Activated B cell treated with CpG ODN at 0.5 μM for 24 hours (primary cell): ENCODE results near the gene LINGO3. TPM values are rescaled to one million over a fixed set of nuclear protein-coding genes. Genes with fewer than 3 reads are reported as not detected.

ENCODE experiments used
- ATAC-seq: fragments of 200-7000 bp; cut with Tn5 transposase; one replicate; pipeline ENCODE4 v1.10.0; 2021; ENCODE audit warnings: low read depth, mild to moderate bottlenecking, moderate library complexity
- CTCF ChIA-PET: fragments of 350-600 bp; sonication (Branson Sonifier 250); formaldehyde crosslinking; loops from one replicate; lab custom pipeline; 2021; ENCODE audit warnings: antibody characterized with exemption; lab: Charles Lee
- POLR2A ChIA-PET: fragments of 350-600 bp; sonication (Branson Sonifier 250); formaldehyde crosslinking; loops from one replicate; lab custom pipeline; 2021; ENCODE audit warnings: antibody characterized with exemption; lab: Charles Lee
- DNase-seq: peaks from one replicate; pipeline ENCODE4 v3.0.0; 2022
- H3K27ac Mint-ChIP-seq: one replicate; pipeline ENCODE4 v1.8.0; 2020; ENCODE audit warnings: mixed read lengths
- H3K27me3 Mint-ChIP-seq: one replicate; pipeline ENCODE4 v1.8.0; 2021; ENCODE audit warnings: mixed read lengths
- H3K36me3 Mint-ChIP-seq: one replicate; pipeline ENCODE4 v1.8.0; 2021; ENCODE audit warnings: low read depth, mixed read lengths
- H3K4me1 Mint-ChIP-seq: one replicate; pipeline ENCODE4 v1.8.0; 2021; ENCODE audit warnings: mixed read lengths
- H3K4me3 Mint-ChIP-seq: one replicate; pipeline ENCODE4 v1.8.0; 2020; ENCODE audit warnings: mild to moderate bottlenecking, mixed read lengths
- H3K9me3 Mint-ChIP-seq: one replicate; pipeline ENCODE4 v1.8.0; 2020; ENCODE audit warnings: mixed read lengths
- CTCF ChIP-seq: fragments of 200-600 bp; IDR thresholded peaks from one replicate; pipeline ENCODE4 v1.8.0; 2022; ENCODE audit warnings: antibody characterized with exemption, mild to moderate bottlenecking
- intact Hi-C: fragments of 100-400 bp; cut with micrococcal nuclease; formaldehyde crosslinking; loops from one replicate; pipeline ENCODE4 v1.15.1; 2024
- total RNA-seq: library from RNA; stranded (reverse); gene quantifications from 2 replicates; pipeline ENCODE4 v1.2.3, GENCODE V29; 2022

LINGO3 gene
- total RNA-seq, 1 donor from 2014 or later = 1.4 TPM

GRCh38 chr19:2318923-2319322 is 11.0 kb upstream of the LINGO3 start:
- TF ChIP-seq CTCF = no peak
- ChIA-PET POLR2A (interaction anchor here (0.6 to 4.8 kb wide), 14 partner anchors 10 to 470 kb away, joined by 3 to 48 read pairs (median 4); partner anchors contain the start of genes LSM7 and SPPL2B), CTCF (no interaction called here)
- ATAC-seq (no peak), DNase-seq (no peak)
- no peak overlapping the region for H3K4me3 Mint-ChIP-seq
- peaks cover 4% of the 10 kb centered on the region for H3K9me3 Mint-ChIP-seq
- H3K27ac Mint-ChIP-seq = peak overlapping the region; percentile 77
- peaks cover 51% of the 10 kb centered on the region for H3K4me1 Mint-ChIP-seq
- peaks cover 20% of the 10 kb centered on the region for H3K36me3 Mint-ChIP-seq
- no peaks in the 10 kb centered on the region for H3K27me3 Mint-ChIP-seq
- intact Hi-C loops = loop anchor here (10.0 kb wide), 1 partner anchor 224 kb away; the partner anchor contains the start of genes IZUMO4 and MOB3A

GRCh38 chr19:2317756-2318155 is 9.8 kb upstream of the LINGO3 start:
- POLR2A ChIA-PET = interaction anchor here (0.6 to 4.8 kb wide), 10 partner anchors 9 to 146 kb away, joined by 3 to 48 read pairs (median 4); partner anchors contain the start of genes LSM7, PLEKHJ1 and SPPL2B

GRCh38 chr19:2317300-2317699 is 9.3 kb upstream of the LINGO3 start:
- no peaks in the 10 kb centered on the region for H3K27me3 Mint-ChIP-seq
- H3K36me3 Mint-ChIP-seq = peaks cover 10% of the 10 kb centered on the region
- peaks cover 55% of the 10 kb centered on the region for H3K4me1 Mint-ChIP-seq
- CTCF ChIA-PET = interaction anchor here (1.2 to 2.8 kb wide), 3 partner anchors 42 to 161 kb away, joined by 4 to 16 read pairs (median 7); no protein-coding TSS in a partner anchor
- no peak for TF ChIP-seq CTCF
- no peak overlapping the region for H3K4me3 Mint-ChIP-seq
- DNase-seq = no peak
- POLR2A ChIA-PET = interaction anchor here (1.9 to 4.8 kb wide), 6 partner anchors 15 to 160 kb away, joined by 5 to 48 read pairs (median 8); partner anchors contain the start of gene GADD45B
- H3K9me3 Mint-ChIP-seq = peaks cover 4% of the 10 kb centered on the region
- H3K27ac Mint-ChIP-seq = no peak overlapping the region
- no peak for ATAC-seq
- intact Hi-C loops = loop anchor here (10.0 kb wide), 1 partner anchor 222 kb away; the partner anchor contains the start of genes IZUMO4 and MOB3A

More at GRCh38 chr19:2317756-2318155, 9.8 kb upstream of the LINGO3 start:
- CTCF ChIA-PET = interaction anchor here (1.2 kb wide), 1 partner anchor 75 kb away, joined by 4 read pairs; no protein-coding TSS in a partner anchor
- H3K27me3 Mint-ChIP-seq = no peaks in the 10 kb centered on the region
- DNase-seq = no peak
- H3K4me1 Mint-ChIP-seq = peaks cover 55% of the 10 kb centered on the region
- H3K4me3 Mint-ChIP-seq = no peak overlapping the region
- peak overlapping the region; percentile 77 for H3K27ac Mint-ChIP-seq
- H3K36me3 Mint-ChIP-seq = peaks cover 13% of the 10 kb centered on the region
- no peak for TF ChIP-seq CTCF
- H3K9me3 Mint-ChIP-seq = peaks cover 4% of the 10 kb centered on the region
- intact Hi-C loops = loop anchor here (10.0 kb wide), 1 partner anchor 223 kb away; the partner anchor contains the start of genes IZUMO4 and MOB3A
- ATAC-seq = no peak

GRCh38 chr19:2315818-2316353 is 7.9 kb upstream of the LINGO3 start:
- DNase-seq = peak; percentile 54
- peak overlapping the region; percentile 59 for H3K4me3 Mint-ChIP-seq
- POLR2A ChIA-PET = interaction anchor here (0.7 to 4.8 kb wide), 14 partner anchors 10 to 161 kb away, joined by 3 to 48 read pairs (median 6); partner anchors contain the start of genes GADD45B, LSM7 and PLEKHJ1
- peak; percentile 74 for ATAC-seq
- no peak for TF ChIP-seq CTCF
- peaks cover 2% of the 10 kb centered on the region for H3K36me3 Mint-ChIP-seq
- intact Hi-C loops = loop anchor here (1.0 to 10.0 kb wide), 3 partner anchors 80 to 221 kb away; partner anchors contain the start of genes IZUMO4, MOB3A, PLEKHJ1 and SF3A2
- CTCF ChIA-PET = interaction anchor here (0.6 to 2.8 kb wide), 15 partner anchors 10 to 160 kb away, joined by 3 to 16 read pairs (median 3); no protein-coding TSS in a partner anchor
- peaks cover 55% of the 10 kb centered on the region for H3K4me1 Mint-ChIP-seq
- H3K27ac Mint-ChIP-seq = peak overlapping the region; percentile 82
- H3K9me3 Mint-ChIP-seq = peaks cover 4% of the 10 kb centered on the region
- no peaks in the 10 kb centered on the region for H3K27me3 Mint-ChIP-seq
